Measurements from ENCODE around the gene TMEM145.
"Not testable (repeated sequence)": the region's sequence is repeated elsewhere in the genome, so short reads cannot be mapped to it uniquely, and the experiment has no call there.

Gene TMEM145

GRCh38 chr19:42333018-42333417 is 19.9 kb downstream of the TMEM145 start:
- no peak for DNase-seq
- no peaks in the 10 kb centered on the region for H3K27me3 ChIP-seq (replicated peaks)
- in situ Hi-C loops (cut with HindIII; ENCODE audit: low pct_ligation_motif_present, low sequenced_read_pairs) = no loop called here
- H3K36me3 ChIP-seq (replicated peaks) = peaks cover 6% of the 10 kb centered on the region
- H3K27ac ChIP-seq = no peak overlapping the region
- H3K4me3 ChIP-seq (ENCODE audit: low read depth, low read length) = no peak overlapping the region
- no peak for TF ChIP-seq CTCF (IDR thresholded peaks at IDR 0.05; ENCODE audit: low read depth, low read length, missing control alignments)

GRCh38 chr19:42333975-42334696 is 21.0 kb downstream of the TMEM145 start:
- DNase-seq = no peak
- in situ Hi-C loops (cut with HindIII; ENCODE audit: low pct_ligation_motif_present, low sequenced_read_pairs) = no loop called here
- no peak overlapping the region for H3K27ac ChIP-seq
- no peaks in the 10 kb centered on the region for H3K27me3 ChIP-seq (replicated peaks)
- no peak for TF ChIP-seq CTCF (IDR thresholded peaks at IDR 0.05; ENCODE audit: low read depth, low read length, missing control alignments)
- H3K36me3 ChIP-seq (replicated peaks) = peaks cover 8% of the 10 kb centered on the region
- no peak overlapping the region for H3K4me3 ChIP-seq (ENCODE audit: low read depth, low read length)

- in situ Hi-C loops (cut with HindIII; ENCODE audit: low pct_ligation_motif_present, low sequenced_read_pairs) = no loop called here
- peaks cover 8% of the 10 kb centered on the region for H3K36me3 ChIP-seq (replicated peaks)
Measured at GRCh38 chr19:42334697-42335373, 21.7 kb downstream of the TMEM145 start.

GRCh38 chr19:42335374-42335936 is 22.3 kb downstream of the TMEM145 start:
- H3K36me3 ChIP-seq (replicated peaks) = peaks cover 8% of the 10 kb centered on the region
- in situ Hi-C loops (cut with HindIII; ENCODE audit: low pct_ligation_motif_present, low sequenced_read_pairs) = no loop called here
- no peak for DNase-seq

More at GRCh38 chr19:42334697-42335373, 21.7 kb downstream of the TMEM145 start:
- H3K27me3 ChIP-seq (replicated peaks) = no peaks in the 10 kb centered on the region
- TF ChIP-seq CTCF (IDR thresholded peaks at IDR 0.05; ENCODE audit: low read depth, low read length, missing control alignments) = no peak
- DNase-seq = no peak
- no peak overlapping the region for H3K27ac ChIP-seq
- no peak overlapping the region for H3K4me3 ChIP-seq (ENCODE audit: low read depth, low read length)

GRCh38 chr19:42335971-42336370 is 22.9 kb downstream of the TMEM145 start:
- no peak for TF ChIP-seq CTCF (IDR thresholded peaks at IDR 0.05; ENCODE audit: low read depth, low read length, missing control alignments)

More at GRCh38 chr19:42335374-42335936, 22.3 kb downstream of the TMEM145 start:
- Histone ChIP-seq H3K27ac (no peak overlapping the region), H3K27me3 (replicated peaks) (no peaks in the 10 kb centered on the region), H3K4me3 (ENCODE audit: low read depth, low read length) (no peak overlapping the region)
- no peak for TF ChIP-seq CTCF (IDR thresholded peaks at IDR 0.05; ENCODE audit: low read depth, low read length, missing control alignments)

GRCh38 chr19:42339126-42339860 is 26.2 kb downstream of the TMEM145 start:
- H3K36me3 ChIP-seq (replicated peaks); in situ Hi-C loops (cut with HindIII; ENCODE audit: low pct_ligation_motif_present, low sequenced_read_pairs); H3K27ac ChIP-seq; DNase-seq; H3K4me3 ChIP-seq (ENCODE audit: low read depth, low read length); H3K27me3 ChIP-seq (replicated peaks): not testable (repeated sequence)

More at GRCh38 chr19:42335971-42336370, 22.9 kb downstream of the TMEM145 start:
- no peak for DNase-seq
- Histone ChIP-seq H3K27me3 (replicated peaks) (no peaks in the 10 kb centered on the region), H3K36me3 (replicated peaks) (peaks cover 8% of the 10 kb centered on the region), H3K4me3 (ENCODE audit: low read depth, low read length) (no peak overlapping the region), H3K27ac (no peak overlapping the region)
- in situ Hi-C loops (cut with HindIII; ENCODE audit: low pct_ligation_motif_present, low sequenced_read_pairs) = no loop called here

GRCh38 chr19:42339922-42340321 is 26.8 kb downstream of the TMEM145 start:
- H3K27me3 ChIP-seq (replicated peaks); H3K4me3 ChIP-seq (ENCODE audit: low read depth, low read length); DNase-seq; in situ Hi-C loops (cut with HindIII; ENCODE audit: low pct_ligation_motif_present, low sequenced_read_pairs); H3K36me3 ChIP-seq (replicated peaks); H3K27ac ChIP-seq: not testable (repeated sequence)
